HCT116 (cell line): ENCODE results near the gene ZDHHC14. TPM values are rescaled to one million over a fixed set of nuclear protein-coding genes. Genes with fewer than 3 reads are reported as not detected.
"Not testable (repeated sequence)": the region's sequence is repeated elsewhere in the genome, so short reads cannot be mapped to it uniquely, and the experiment has no call there.

Source experiments
- ATAC-seq: fragments of 200-7000 bp; cut with Tn5 transposase; 2 replicates; pipeline ENCODE4 v1.9.1; 2020; ENCODE audit warnings: mild to moderate bottlenecking, moderate library complexity
- BruUV-seq: library from RNA; stranded (reverse); fragments of 400-500 nt; replicated peaks from 2 replicates; lab custom pipeline; 2021; lab: Mats Ljungman, UMichigan
- CTCF ChIA-PET: fragments of 300-600 bp; sonication (Branson Sonifier 250); formaldehyde crosslinking; loops from one replicate; lab custom pipeline; 2021; ENCODE audit warnings: antibody characterized with exemption; lab: Charles Lee
- POLR2A ChIA-PET: fragments of 300-600, 350-600 bp; sonication (Branson Sonifier 250); formaldehyde crosslinking; loops from one replicate; lab custom pipeline; 2021; ENCODE audit warnings: antibody characterized with exemption; lab: Charles Lee
- RAD21 ChIA-PET, 2 experiments: fragments of 300-600 bp; sonication (Branson Sonifier 250); formaldehyde crosslinking; loops; one replicate each; lab custom pipeline; 2023; ENCODE audit warnings: low total read pairs in 2 of 2; ENCODE audit not compliant: uncharacterized antibody in 2 of 2, unreplicated experiment in 2 of 2, low non-redundant PET in 1 of 2; lab: Charles Lee
- DNase-seq: peaks from one replicate; pipeline ENCODE4 v3.0.0-alpha.2; 2010; ENCODE audit warnings: low read depth, low spot score
- H2AFZ ChIP-seq: fragments of 200-600 bp; shearing (Covaris generic), sonication (generic); 2 replicates; pipeline ENCODE4 v1.6.1; 2017; ENCODE audit warnings: low read depth, mixed run types, mixed read lengths, antibody characterized with exemption, low read length; ENCODE audit not compliant: poor library complexity, severe bottlenecking
- H3K27ac ChIP-seq: 2 replicates; pipeline ENCODE4 v1.5.1; 2012; ENCODE audit warnings: low read depth, low read length
- H3K27me3 ChIP-seq: fragments of 200-600 bp; sonication (generic); 2 replicates; pipeline ENCODE4 v1.6.1; 2016; ENCODE audit warnings: mixed run types, low read length, mixed read lengths; ENCODE audit not compliant: insufficient read depth
- H3K36me3 ChIP-seq, 2 experiments: fragments of 200-500 bp in 1 of 2; fragments of 200-600 bp in 1 of 2; sonication (Bioruptor generic) in 1 of 2; sonication (generic) in 1 of 2; 2 replicates each; pipeline versions ENCODE4 v1.5.1 to v1.6.1; 2014 to 2016; ENCODE audit warnings: low read length in 2 of 2, inconsistent platforms in 1 of 2, mixed read lengths in 1 of 2, mixed run types in 1 of 2; ENCODE audit not compliant: insufficient read depth in 2 of 2, control insufficient read depth in 1 of 2
- H3K4me1 ChIP-seq, 2 experiments: fragments of 200-600 bp in 1 of 2; sonication (generic) in 1 of 2; 2 replicates each; pipeline versions ENCODE4 v1.5.1 to v1.6.1; 2012 to 2017; ENCODE audit warnings: low read length in 2 of 2, inconsistent platforms in 1 of 2, mild to moderate bottlenecking in 1 of 2, mixed read lengths in 1 of 2, mixed run types in 1 of 2, moderate library complexity in 1 of 2; ENCODE audit not compliant: insufficient read depth in 2 of 2, control insufficient read depth in 1 of 2
- H3K4me2 ChIP-seq: fragments of 200-600 bp; sonication (generic); 2 replicates; pipeline ENCODE4 v1.6.1; 2017; ENCODE audit warnings: mixed run types, low read length, mixed read lengths
- H3K4me3 ChIP-seq, 2 experiments: fragments of 200-600 bp in 1 of 2; sonication (generic) in 1 of 2; replicated peaks in 1 of 2; 2 replicates each; pipeline ENCODE4 v1.5.1; 2011 to 2016; ENCODE audit warnings: low read length in 2 of 2, control low read depth in 1 of 2, low read depth in 1 of 2, mild to moderate bottlenecking in 1 of 2, mixed read lengths in 1 of 2, mixed run types in 1 of 2
- H3K79me2 ChIP-seq: fragments of 200-600 bp; sonication (generic); 2 replicates; pipeline ENCODE4 v1.6.1; 2017; ENCODE audit warnings: mild to moderate bottlenecking, mixed run types, low read length, moderate library complexity, mixed read lengths; ENCODE audit not compliant: insufficient read depth
- H3K9ac ChIP-seq: fragments of 200-600 bp; sonication (generic); 2 replicates; pipeline ENCODE4 v1.6.1; 2016; ENCODE audit warnings: low read length, mixed read lengths
- H3K9me2 ChIP-seq: fragments of 200-600 bp; sonication (generic), shearing (Covaris generic); 2 replicates; pipeline ENCODE4 v1.6.1; 2017; ENCODE audit warnings: mixed run types, mild to moderate bottlenecking, moderate library complexity; ENCODE audit not compliant: insufficient read depth
- H3K9me3 ChIP-seq, 2 experiments: fragments of 200-500 bp in 1 of 2; fragments of 200-600 bp in 1 of 2; sonication (Bioruptor generic) in 1 of 2; sonication (generic) in 1 of 2; 2 replicates each; pipeline ENCODE4 v1.6.1; 2014 to 2017; ENCODE audit warnings: low read length in 2 of 2, mixed read lengths in 2 of 2, inconsistent platforms in 1 of 2, low read depth in 1 of 2, mild to moderate bottlenecking in 1 of 2, mixed run types in 1 of 2, moderate library complexity in 1 of 2; ENCODE audit not compliant: control insufficient read depth in 1 of 2, insufficient read depth in 1 of 2
- H4K20me1 ChIP-seq: fragments of 200-600 bp; sonication (generic), shearing (Covaris generic); 2 replicates; pipeline ENCODE4 v1.6.1; 2017; ENCODE audit warnings: mixed run types, mild to moderate bottlenecking, moderate library complexity; ENCODE audit not compliant: insufficient read depth
- CBX3 ChIP-seq: IDR thresholded peaks from 2 replicates; pipeline ENCODE4 v1.6.1; 2012; ENCODE audit warnings: low read depth
- CEBPB ChIP-seq: IDR thresholded peaks from 2 replicates; pipeline ENCODE4 v1.6.1; 2012; ENCODE audit warnings: low read depth
- CTCF ChIP-seq, 3 experiments: fragments of 200-600 bp in 1 of 3; sonication (generic) in 1 of 3; IDR thresholded peaks in 2 of 3; conservative IDR thresholded peaks in 1 of 3; 2 replicates each; pipeline ENCODE4 v1.5.1; 2012 to 2017; ENCODE audit warnings: low read depth in 2 of 3, low read length in 2 of 3, antibody characterized with exemption in 1 of 3, borderline replicate concordance in 1 of 3, control low read depth in 1 of 3, mild to moderate bottlenecking in 1 of 3, mixed read lengths in 1 of 3, mixed run types in 1 of 3, moderate library complexity in 1 of 3; ENCODE audit not compliant: insufficient read depth in 1 of 3
- EGR1 ChIP-seq: IDR thresholded peaks from 2 replicates; pipeline ENCODE4 v1.6.1; 2012; ENCODE audit warnings: low read depth
- ELF1 ChIP-seq: IDR thresholded peaks from 2 replicates; pipeline ENCODE4 v1.6.1; 2012; ENCODE audit warnings: low read depth, borderline replicate concordance
- EZH2 ChIP-seq: fragments of 200-600 bp; sonication (generic); IDR thresholded peaks from 2 replicates; pipeline ENCODE4 v1.6.1; 2017; ENCODE audit warnings: antibody characterized with exemption, mixed run types
- EZH2phosphoT487 ChIP-seq: fragments of 200-600 bp; IDR thresholded peaks from 2 replicates; pipeline ENCODE4 v1.6.1; 2018; ENCODE audit warnings: antibody characterized with exemption, borderline replicate concordance
- FOSL1 ChIP-seq: IDR thresholded peaks from 2 replicates; pipeline ENCODE4 v1.6.1; 2012; ENCODE audit warnings: low read depth
- JUND ChIP-seq: IDR thresholded peaks from 2 replicates; pipeline ENCODE4 v1.6.1; 2012
- POLR2A ChIP-seq: IDR thresholded peaks from 2 replicates; pipeline ENCODE4 v1.7.0; 2011; ENCODE audit warnings: borderline replicate concordance; ENCODE audit not compliant: insufficient read depth, insufficient read length; ENCODE audit errors: extremely low read depth
- POLR2AphosphoS5 ChIP-seq: IDR thresholded peaks from 2 replicates; pipeline ENCODE4 v1.6.1; 2011; ENCODE audit warnings: mild to moderate bottlenecking, low read depth, low read length, moderate library complexity
- SIN3A ChIP-seq: IDR thresholded peaks from 2 replicates; pipeline ENCODE4 v1.6.1; 2012; ENCODE audit warnings: low read depth
- SP1 ChIP-seq: IDR thresholded peaks from 2 replicates; pipeline ENCODE4 v1.6.1; 2012; ENCODE audit warnings: low read depth
- SRF ChIP-seq: IDR thresholded peaks from 2 replicates; pipeline ENCODE4 v1.6.1; 2012; ENCODE audit warnings: low read depth
- TCF7L2 ChIP-seq: IDR thresholded peaks from 2 replicates; pipeline ENCODE4 v1.7.0; 2011; ENCODE audit warnings: borderline replicate concordance, inconsistent platforms; ENCODE audit not compliant: insufficient read depth, insufficient read length; ENCODE audit errors: extremely low read depth
- ZNF274 ChIP-seq: fragments of 200-500 bp; sonication (Bioruptor generic); IDR thresholded peaks from 2 replicates; pipeline ENCODE4 v1.6.1; 2014; ENCODE audit warnings: mild to moderate bottlenecking, low read depth, low read length, inconsistent platforms
- intact Hi-C: fragments of 100-400 bp; cut with micrococcal nuclease; formaldehyde crosslinking; loops from 2 replicates; pipeline ENCODE4 v1.10.0; 2022
- total RNA-seq: library from RNA; stranded (reverse); gene quantifications from one replicate; pipeline ENCODE4 v1.2.1, GENCODE V29; 2021; ENCODE audit not compliant: unreplicated experiment
- TF ChIP-seq, protein P1 (sequence below): IDR thresholded peaks from 2 replicates; pipeline ENCODE4 v1.6.1; 2011; ENCODE audit warnings: mild to moderate bottlenecking, low read length, moderate library complexity; ENCODE audit not compliant: insufficient replicate concordance; ENCODE audit errors: extremely low read depth
- TF ChIP-seq, protein P2 (sequence below): IDR thresholded peaks from 2 replicates; pipeline ENCODE4 v1.6.1; 2012
- TF ChIP-seq, protein P3 (sequence below): IDR thresholded peaks from 2 replicates; pipeline ENCODE4 v1.6.1; 2012

Gene ZDHHC14
- total RNA-seq, 1 experiment from 2014 or later = 5.3 TPM

GRCh38 chr6:157720964-157721363, 340.0 kb downstream of the ZDHHC14 start:
- H3K4me3 ChIP-seq, H3K36me3 ChIP-seq, H3K79me2 ChIP-seq, H3K27ac ChIP-seq, H3K9me3 ChIP-seq, H3K27me3 ChIP-seq, H4K20me1 ChIP-seq, H3K4me1 ChIP-seq, RAD21 ChIA-PET, H3K4me2 ChIP-seq, H2AFZ ChIP-seq, H3K9me2 ChIP-seq, CTCF ChIA-PET, POLR2A ChIA-PET, H3K9ac ChIP-seq, DNase-seq, intact Hi-C loops, ATAC-seq, BruUV-seq: not testable (repeated sequence)

- intact Hi-C loops = no loop called here
- H3K27ac ChIP-seq = no peak overlapping the region
- no peak overlapping the region for H3K4me3 ChIP-seq
- H3K36me3 ChIP-seq = no peaks in the 10 kb centered on the region
- CTCF ChIA-PET = no interaction called here
- no peaks in the 10 kb centered on the region for H3K4me1 ChIP-seq
- no peak for ATAC-seq
- RAD21 ChIA-PET = no interaction called here
- no peak for DNase-seq
- H3K4me2 ChIP-seq = no peak overlapping the region
- H3K9me3 ChIP-seq = no peaks in the 10 kb centered on the region
- H3K79me2 ChIP-seq = no peaks in the 10 kb centered on the region
- no peaks in the 10 kb centered on the region for H4K20me1 ChIP-seq
- no TSS peak for BruUV-seq
- POLR2A ChIA-PET = no interaction called here
- no peak overlapping the region for H3K9ac ChIP-seq
- no peaks in the 10 kb centered on the region for H3K9me2 ChIP-seq
- no peaks in the 10 kb centered on the region for H3K27me3 ChIP-seq
- H2AFZ ChIP-seq = no peak overlapping the region
- TF ChIP-seq FOSL1 (no peak), SRF (no peak), EGR1 (no peak), SIN3A (no peak), ZNF274 (no peak), CTCF (IDR thresholded peaks at IDR 0.05 in 2 of 3, conservative IDR thresholded peaks at IDR 0.05 in 1 of 3; ENCODE audit: borderline replicate concordance in 1 of 3, insufficient read depth in 1 of 3, low read depth in 2 of 3, low read length in 2 of 3) (no peak), POLR2AphosphoS5 (no peak), CBX3 (no peak), CEBPB (no peak), EZH2 (no peak), POLR2A (no peak), TCF7L2 (no peak), EZH2phosphoT487 (no peak), JUND (no peak), SP1 (no peak), ELF1 (no peak)
- TF ChIP-seq, protein P1, sequence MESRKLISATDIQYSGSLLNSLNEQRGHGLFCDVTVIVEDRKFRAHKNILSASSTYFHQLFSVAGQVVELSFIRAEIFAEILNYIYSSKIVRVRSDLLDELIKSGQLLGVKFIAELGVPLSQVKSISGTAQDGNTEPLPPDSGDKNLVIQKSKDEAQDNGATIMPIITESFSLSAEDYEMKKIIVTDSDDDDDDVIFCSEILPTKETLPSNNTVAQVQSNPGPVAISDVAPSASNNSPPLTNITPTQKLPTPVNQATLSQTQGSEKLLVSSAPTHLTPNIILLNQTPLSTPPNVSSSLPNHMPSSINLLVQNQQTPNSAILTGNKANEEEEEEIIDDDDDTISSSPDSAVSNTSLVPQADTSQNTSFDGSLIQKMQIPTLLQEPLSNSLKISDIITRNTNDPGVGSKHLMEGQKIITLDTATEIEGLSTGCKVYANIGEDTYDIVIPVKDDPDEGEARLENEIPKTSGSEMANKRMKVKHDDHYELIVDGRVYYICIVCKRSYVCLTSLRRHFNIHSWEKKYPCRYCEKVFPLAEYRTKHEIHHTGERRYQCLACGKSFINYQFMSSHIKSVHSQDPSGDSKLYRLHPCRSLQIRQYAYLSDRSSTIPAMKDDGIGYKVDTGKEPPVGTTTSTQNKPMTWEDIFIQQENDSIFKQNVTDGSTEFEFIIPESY = no peak
- TF ChIP-seq, protein P2, sequence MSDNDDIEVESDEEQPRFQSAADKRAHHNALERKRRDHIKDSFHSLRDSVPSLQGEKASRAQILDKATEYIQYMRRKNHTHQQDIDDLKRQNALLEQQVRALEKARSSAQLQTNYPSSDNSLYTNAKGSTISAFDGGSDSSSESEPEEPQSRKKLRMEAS = no peak
- TF ChIP-seq, protein P3, sequence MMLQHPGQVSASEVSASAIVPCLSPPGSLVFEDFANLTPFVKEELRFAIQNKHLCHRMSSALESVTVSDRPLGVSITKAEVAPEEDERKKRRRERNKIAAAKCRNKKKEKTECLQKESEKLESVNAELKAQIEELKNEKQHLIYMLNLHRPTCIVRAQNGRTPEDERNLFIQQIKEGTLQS = no peak
Measured at GRCh38 chr6:157721426-157721825, 340.4 kb downstream of the ZDHHC14 start.
